Peyer's patch (tissue), 4 donors: ENCODE measurements around the gene ETHE1. TPM values are rescaled to one million over a fixed set of nuclear protein-coding genes. Genes with fewer than 3 reads are reported as not detected.
A peak's percentile ranks its signal among the peaks of the same experiment; 100 is the strongest.

Source experiments
- DNase-seq, 3 donors: peaks; one replicate each; pipeline ENCODE4 v3.0.0-alpha.2; 2017 to 2019
- H3K27ac ChIP-seq, 4 donors: fragments of 200-600 bp; sonication (generic); one replicate each; pipeline ENCODE4 v1.5.1; 2016 to 2019
- H3K27me3 ChIP-seq, 2 donors: fragments of 200-600 bp; sonication (generic); one replicate each; pipeline ENCODE4 v1.5.1; 2019
- H3K36me3 ChIP-seq, 3 donors: fragments of 200-600 bp; sonication (generic); one replicate each; pipeline ENCODE4 v1.5.1; 2016 to 2019
- H3K4me1 ChIP-seq, 4 donors: fragments of 200-600 bp; sonication (generic); one replicate each; pipeline ENCODE4 v1.5.1; 2016 to 2019
- H3K4me3 ChIP-seq, 4 donors: fragments of 200-600 bp; sonication (generic); 1 replicate in 3 of 4; 2 replicates in 1 of 4; pipeline ENCODE4 v1.5.1; 2016 to 2019; ENCODE audit warnings: mild to moderate bottlenecking in 1 of 4
- H3K9me3 ChIP-seq, 4 donors: fragments of 200-600 bp; sonication (generic); one replicate each; pipeline ENCODE4 v1.5.1; 2016 to 2019; ENCODE audit warnings: mild to moderate bottlenecking in 1 of 4
- CTCF ChIP-seq, 6 experiments: fragments of 450-650 bp in 4 of 6; fragments of 200-600 bp in 2 of 6; sonication (generic) in 1 of 6; IDR thresholded peaks; one replicate each; pipeline ENCODE4 v1.5.1; 2017 to 2019; ENCODE audit warnings: antibody characterized with exemption in 6 of 6, mild to moderate bottlenecking in 3 of 6, moderate library complexity in 1 of 6
- POLR2A ChIP-seq, 2 donors: fragments of 450-650 bp; IDR thresholded peaks; one replicate each; pipeline ENCODE4 v1.5.1; 2017; ENCODE audit warnings: antibody characterized with exemption in 2 of 2, mild to moderate bottlenecking in 2 of 2, moderate library complexity in 2 of 2
- total RNA-seq, 4 donors: library from RNA; depleted of rRNA; stranded (reverse); fragments of >200 nt; gene quantifications; one replicate each; pipeline ENCODE4 v1.1.0, GENCODE V29; 2016

ETHE1 gene
- total RNA-seq, 4 donors from 2014 or later = 115 to 252 (median 199) TPM

- Histone ChIP-seq H3K9me3 (no peaks in the 10 kb centered on the region), H3K27ac (no peak overlapping the region), H3K4me1 (no peaks in the 10 kb centered on the region), H3K27me3 (no peaks in the 10 kb centered on the region), H3K4me3 (no peak overlapping the region), H3K36me3 (no peaks in the 10 kb centered on the region)
- TF ChIP-seq POLR2A (IDR thresholded peaks at IDR 0.05) (no peak), CTCF (IDR thresholded peaks at IDR 0.05) (no peak)
- DNase-seq = no peak
These were observed 55.9 kb downstream of the ETHE1 start for GRCh38 chr19:43471091-43471490.

- DNase-seq = no peak
- Histone ChIP-seq H3K27ac (peak overlapping the region in 1 of 4 donors; percentile 22), H3K9me3 (no peaks in the 10 kb centered on the region), H3K4me3 (no peak overlapping the region), H3K27me3 (no peaks in the 10 kb centered on the region), H3K4me1 (peaks cover 0 to 3% (median 0%) of the 10 kb centered on the region in 4 donors), H3K36me3 (no peaks in the 10 kb centered on the region)
- TF ChIP-seq CTCF (IDR thresholded peaks at IDR 0.05) (no peak), POLR2A (IDR thresholded peaks at IDR 0.05) (no peak)
These were observed 56.7 kb downstream of the ETHE1 start for GRCh38 chr19:43470288-43470687.

GRCh38 chr19:43469160-43469480, 57.9 kb downstream of the ETHE1 start:
- Histone ChIP-seq H3K27ac (peak overlapping the region in 1 of 4 donors; percentile 47), H3K9me3 (no peaks in the 10 kb centered on the region), H3K4me1 (peaks cover 0 to 13% (median 0%) of the 10 kb centered on the region in 4 donors), H3K4me3 (no peak overlapping the region), H3K36me3 (no peaks in the 10 kb centered on the region), H3K27me3 (no peaks in the 10 kb centered on the region)
- no peak for TF ChIP-seq CTCF (IDR thresholded peaks at IDR 0.05)
- TF ChIP-seq POLR2A (IDR thresholded peaks at IDR 0.05) = no peak
- no peak for DNase-seq

- H3K9me3 ChIP-seq = no peaks in the 10 kb centered on the region
- no peaks in the 10 kb centered on the region for H3K36me3 ChIP-seq
- H3K27me3 ChIP-seq = no peaks in the 10 kb centered on the region
- TF ChIP-seq CTCF (IDR thresholded peaks at IDR 0.05) = no peak
- DNase-seq = no peak
- peaks cover 0 to 14% (median 0%) of the 10 kb centered on the region in 4 donors for H3K4me1 ChIP-seq
- H3K4me3 ChIP-seq = no peak overlapping the region
- peak overlapping the region in 1 of 4 donors; percentile 47 for H3K27ac ChIP-seq
These were observed 58.4 kb downstream of the ETHE1 start for GRCh38 chr19:43468354-43469159.

- Histone ChIP-seq H3K9me3 (no peaks in the 10 kb centered on the region), H3K4me1 (peaks cover 0 to 17% (median 0%) of the 10 kb centered on the region in 4 donors), H3K27me3 (no peaks in the 10 kb centered on the region), H3K36me3 (no peaks in the 10 kb centered on the region), H3K27ac (peak overlapping the region in 1 of 4 donors; percentile 20), H3K4me3 (no peak overlapping the region)
- no peak for DNase-seq
- TF ChIP-seq POLR2A (IDR thresholded peaks at IDR 0.05) = no peak
- no peak for TF ChIP-seq CTCF (IDR thresholded peaks at IDR 0.05)
These were observed 59.3 kb downstream of the ETHE1 start for GRCh38 chr19:43467730-43468129.
